H1 (cell line): ENCODE measurements around the gene HSPA1L. TPM values are rescaled to one million over a fixed set of nuclear protein-coding genes. Genes with fewer than 3 reads are reported as not detected.
A peak's percentile ranks its signal among the peaks of the same experiment; 100 is the strongest.

Experiments used
- TAF1 ChIP-seq: IDR thresholded peaks from 2 replicates; pipeline ENCODE4 v1.6.1; 2011; ENCODE audit warnings: mild to moderate bottlenecking, low read depth, low read length
- polyA plus RNA-seq, 7 experiments: library from polyadenylated mRNA; depleted of rRNA in 3 of 7; stranded (reverse) in 5 of 7; unstranded in 2 of 7; fragments of >200 nt in 5 of 7; fragments of 200-250 nt in 2 of 7; gene quantifications; 1 replicate in 5 of 7; 2 replicates in 1 of 7; 4 replicates in 1 of 7; pipeline versions ENCODE4 v1.2.1 to v1.2.3, GENCODE V29; 2011 to 2013; ENCODE audit warnings: missing spikeins in 2 of 7, mixed read lengths in 2 of 7
- total RNA-seq: library from RNA; stranded (reverse); fragmentation: NEBNext Ultra II Directional; extraction: Animal tissue kit (Norgen Biotek cat#: 25700); gene quantifications from 2 replicates; pipeline ENCODE4 v1.2.1, GENCODE V29; 2021

The HSPA1L gene
- total and polyA plus RNA-seq, 2 of the 8 experiments (the other 6 are each of a cell fraction or from before 2014, with no cell fraction given): 1.00 to 1.9 TPM

- peak; percentile 71 for TF ChIP-seq TAF1
Measured at GRCh38 chr6:31806470-31807272, 8.4 kb downstream of the HSPA1L start, which contains the start of gene LSM2 (continued).
